ENCODE results near the gene ACTA1. TPM values are rescaled to one million over a fixed set of nuclear protein-coding genes. Genes with fewer than 3 reads are reported as not detected.

The ACTA1 gene
- total RNA-seq, 2 donors from 2014 or later, result not detected

GRCh38 chr1:229452956-229453801, 19.3 kb upstream of the ACTA1 start:
- no peaks in the 10 kb centered on the region for H3K9me3 Mint-ChIP-seq
- peaks cover 0 to 5% of the 10 kb centered on the region in 2 donors for H3K36me3 Mint-ChIP-seq
- no peak for ATAC-seq
- no peak for DNase-seq (ENCODE audit: low spot score in 2 of 2)
- no peak overlapping the region for H3K27ac Mint-ChIP-seq

- H3K9me3 Mint-ChIP-seq, result no peaks in the 10 kb centered on the region
- ATAC-seq (no peak), DNase-seq (ENCODE audit: low spot score in 2 of 2) (no peak)
- H3K36me3 Mint-ChIP-seq, result peaks cover 0 to 18% of the 10 kb centered on the region in 2 donors
- H3K27ac Mint-ChIP-seq, result no peak overlapping the region
Measured at GRCh38 chr1:229448845-229449244, 15.0 kb upstream of the ACTA1 start.

GRCh38 chr1:229448354-229448753, 14.5 kb upstream of the ACTA1 start:
- DNase-seq (ENCODE audit: low spot score in 2 of 2) (no peak), ATAC-seq (no peak)
- Mint-ChIP-seq H3K27ac (no peak overlapping the region), H3K9me3 (no peaks in the 10 kb centered on the region), H3K36me3 (peaks cover 0 to 18% of the 10 kb centered on the region in 2 donors)

DNA sequence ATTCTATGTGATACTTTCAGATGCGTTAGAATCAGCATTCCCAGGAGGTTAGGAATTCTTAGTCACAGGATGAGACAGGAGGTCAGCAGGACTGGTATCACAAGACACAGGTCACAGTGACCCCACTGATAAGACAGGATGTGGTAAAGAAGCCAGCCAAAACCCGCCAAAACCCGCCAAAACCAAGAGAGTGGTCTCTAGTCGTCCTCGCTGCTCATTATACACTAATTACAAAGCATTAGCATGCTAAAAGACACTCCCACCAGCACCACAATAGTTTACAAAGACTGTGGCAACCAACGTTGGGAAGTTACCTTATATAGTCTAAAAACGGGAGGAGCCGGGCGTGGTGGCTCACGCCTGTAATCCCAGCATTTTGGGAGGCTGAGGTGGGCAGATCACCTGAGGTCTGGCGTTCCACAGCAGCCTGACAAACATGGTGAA, 13.9 kb upstream of the ACTA1 start:
- Mint-ChIP-seq H3K9me3 (no peaks in the 10 kb centered on the region), H3K27ac (no peak overlapping the region), H3K36me3 (peaks cover 0 to 18% of the 10 kb centered on the region in 2 donors)
- ATAC-seq, result no peak
- DNase-seq (ENCODE audit: low spot score in 2 of 2), result no peak

GRCh38 chr1:229445828-229446227, 11.9 kb upstream of the ACTA1 start:
- no peak for ATAC-seq
- Mint-ChIP-seq H3K9me3 (no peaks in the 10 kb centered on the region), H3K36me3 (peaks cover 1 to 19% of the 10 kb centered on the region in 2 donors), H3K27ac (no peak overlapping the region)
- no peak for DNase-seq (ENCODE audit: low spot score in 2 of 2)

- DNase-seq (ENCODE audit: low spot score in 2 of 2), result no peak
- Mint-ChIP-seq H3K9me3 (no peaks in the 10 kb centered on the region), H3K27ac (peak overlapping the region; percentile 53 to 66), H3K36me3 (peaks cover 12 to 39% of the 10 kb centered on the region in 2 donors)
- peak; percentile 92 to 96 for ATAC-seq
Measured at GRCh38 chr1:229440851-229441537, 7.1 kb upstream of the ACTA1 start.

GRCh38 chr1:229438021-229438420, 4.1 kb upstream of the ACTA1 start:
- H3K36me3 Mint-ChIP-seq, result peaks cover 12 to 32% of the 10 kb centered on the region in 2 donors
- no peak for ATAC-seq

DNA sequence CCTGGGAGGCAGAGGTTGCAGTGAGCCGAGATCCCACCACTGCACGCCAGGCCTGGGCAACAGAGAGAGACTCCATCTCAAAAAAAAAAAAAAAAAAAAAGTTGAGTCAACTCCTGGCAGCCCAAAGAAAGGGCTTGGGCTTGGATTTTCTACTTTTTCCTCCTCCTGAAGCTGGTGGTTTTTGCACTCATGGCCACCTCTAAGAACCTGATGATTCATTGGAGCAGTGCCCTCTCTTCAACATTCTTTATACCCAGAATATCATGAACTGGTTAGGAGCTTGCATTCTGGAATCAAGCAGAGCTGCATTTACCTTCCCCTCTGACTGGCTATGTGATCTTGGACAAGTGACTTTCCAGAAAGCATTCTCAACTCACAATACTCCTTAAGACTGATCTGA, 3.5 kb upstream of the ACTA1 start:
- Mint-ChIP-seq H3K36me3 (peaks cover 12 to 32% of the 10 kb centered on the region in 2 donors), H3K27ac (no peak overlapping the region), H3K9me3 (no peaks in the 10 kb centered on the region)
- no peak for DNase-seq (ENCODE audit: low spot score in 2 of 2)
- no peak for ATAC-seq

More at GRCh38 chr1:229438021-229438420, 4.1 kb upstream of the ACTA1 start:
- DNase-seq (ENCODE audit: low spot score in 2 of 2), result no peak
- H3K9me3 Mint-ChIP-seq, result no peaks in the 10 kb centered on the region
- no peak overlapping the region for H3K27ac Mint-ChIP-seq

DNA sequence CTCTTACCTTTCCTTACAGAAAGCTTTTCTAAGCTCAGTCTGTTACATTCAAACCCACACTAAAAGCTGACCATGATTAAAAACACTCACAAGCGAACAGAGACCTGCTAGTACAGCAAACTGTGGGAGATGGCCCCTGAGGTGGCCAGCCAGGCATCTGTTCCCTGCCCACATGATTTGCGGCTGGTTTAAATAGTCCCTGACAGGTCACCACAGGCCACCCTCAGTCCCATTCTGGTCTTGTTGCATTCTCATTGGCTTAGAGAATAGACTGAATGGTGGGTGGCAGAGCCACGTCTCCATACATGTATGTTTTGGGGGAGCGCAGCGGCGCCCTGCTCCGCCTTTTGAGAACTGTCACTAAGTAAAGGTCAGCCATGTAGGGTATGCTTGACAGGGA, 2.3 kb upstream of the ACTA1 start:
- H3K27ac Mint-ChIP-seq, result no peak overlapping the region
- DNase-seq (ENCODE audit: low spot score in 2 of 2) (no peak), ATAC-seq (no peak)
- peaks cover 17 to 37% of the 10 kb centered on the region in 2 donors for H3K36me3 Mint-ChIP-seq
- no peaks in the 10 kb centered on the region for H3K9me3 Mint-ChIP-seq

- no peak for DNase-seq (ENCODE audit: low spot score in 2 of 2)
- peaks cover 8 to 27% of the 10 kb centered on the region in 2 donors for H3K36me3 Mint-ChIP-seq
- no peak for ATAC-seq
- H3K27ac Mint-ChIP-seq, result no peak overlapping the region
- H3K9me3 Mint-ChIP-seq, result no peaks in the 10 kb centered on the region
Measured at GRCh38 chr1:229434641-229435051, 752 bp upstream of the ACTA1 start.

- peak in 1 of 2 donors; percentile 16 for ATAC-seq
Measured at GRCh38 chr1:229433364-229434004, 410 bp downstream of the ACTA1 start.

GRCh38 chr1:229432905-229433304, 989 bp downstream of the ACTA1 start:
- DNase-seq (ENCODE audit: low spot score in 2 of 2), result no peak
- H3K27ac Mint-ChIP-seq, result no peak overlapping the region

More at GRCh38 chr1:229433364-229434004, 410 bp downstream of the ACTA1 start:
- Mint-ChIP-seq H3K27ac (no peak overlapping the region), H3K36me3 (peaks cover 8 to 19% of the 10 kb centered on the region in 2 donors), H3K9me3 (no peaks in the 10 kb centered on the region)
- peak in 1 of 2 donors; percentile 18 for DNase-seq (ENCODE audit: low spot score in 2 of 2)

GRCh38 chr1:229432116-229432461, 1.8 kb downstream of the ACTA1 start:
- H3K9me3 Mint-ChIP-seq, result no peaks in the 10 kb centered on the region
- peaks cover 8% of the 10 kb centered on the region in 2 donors for H3K36me3 Mint-ChIP-seq
- DNase-seq (ENCODE audit: low spot score in 2 of 2), result no peak
- no peak overlapping the region for H3K27ac Mint-ChIP-seq
- ATAC-seq, result no peak

More at GRCh38 chr1:229432905-229433304, 989 bp downstream of the ACTA1 start:
- ATAC-seq, result no peak
- H3K36me3 Mint-ChIP-seq, result peaks cover 8 to 13% of the 10 kb centered on the region in 2 donors
- no peaks in the 10 kb centered on the region for H3K9me3 Mint-ChIP-seq

- no peak for ATAC-seq
Measured at GRCh38 chr1:229431284-229432115, 2.4 kb downstream of the ACTA1 start.

DNA sequence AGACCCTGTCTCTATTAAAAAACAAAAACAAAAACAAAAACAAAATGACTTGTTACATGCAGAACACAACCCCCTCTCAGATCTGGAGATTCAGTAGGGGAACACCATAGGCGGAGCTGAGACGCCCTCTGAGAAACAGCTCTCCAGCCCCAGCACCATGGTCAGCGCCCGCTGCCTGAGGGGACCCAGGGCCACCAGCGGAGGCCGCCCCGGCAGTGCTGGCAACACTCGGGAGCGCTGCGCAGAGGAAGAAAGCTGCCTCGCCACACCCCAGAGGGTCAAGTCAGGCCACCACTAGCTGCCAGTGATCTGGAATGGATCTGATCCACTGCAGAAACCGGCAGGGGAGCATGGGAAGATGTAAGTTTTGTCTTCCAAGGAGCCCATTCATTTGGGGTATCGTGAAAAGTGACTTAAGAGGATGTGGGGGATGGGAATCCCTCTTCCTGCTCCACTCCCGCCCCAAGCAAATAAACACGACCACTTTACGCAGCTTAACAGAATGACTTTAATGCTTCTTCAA, 3.1 kb downstream of the ACTA1 start:
- peak in 1 of 2 donors; percentile 40 for ATAC-seq
- Mint-ChIP-seq H3K27ac (peak overlapping the region in 1 of 2 donors; percentile 93), H3K36me3 (peaks cover 8% of the 10 kb centered on the region in 2 donors), H3K9me3 (no peaks in the 10 kb centered on the region)
- DNase-seq (ENCODE audit: low spot score in 2 of 2), result peak in 1 of 2 donors; percentile 55

More at GRCh38 chr1:229431284-229432115, 2.4 kb downstream of the ACTA1 start:
- Mint-ChIP-seq H3K27ac (peak overlapping the region in 1 of 2 donors; percentile 93), H3K9me3 (no peaks in the 10 kb centered on the region), H3K36me3 (peaks cover 8% of the 10 kb centered on the region in 2 donors)
- DNase-seq (ENCODE audit: low spot score in 2 of 2), result no peak

DNA sequence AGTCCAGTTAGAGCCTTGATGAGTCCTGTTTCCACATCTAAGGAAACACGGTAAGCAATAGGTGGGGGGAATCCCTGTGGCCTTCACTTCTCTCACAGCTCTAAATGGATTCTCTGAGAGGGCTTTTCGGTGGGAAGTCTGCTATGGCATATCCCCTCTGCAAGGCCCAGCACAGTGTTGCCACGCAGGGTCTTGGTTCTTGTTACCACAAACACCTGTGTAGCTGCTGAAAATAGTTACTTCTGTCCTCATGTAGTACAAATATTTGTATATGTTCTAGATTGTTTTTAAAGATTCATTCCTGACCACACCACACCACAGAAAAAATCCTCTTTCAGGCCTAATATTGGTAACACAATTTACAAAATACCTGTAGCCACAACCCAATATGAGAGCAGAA, 5.6 kb downstream of the ACTA1 start:
- H3K27ac Mint-ChIP-seq, result no peak overlapping the region
- ATAC-seq (no peak), DNase-seq (ENCODE audit: low spot score in 2 of 2) (no peak)
- H3K9me3 Mint-ChIP-seq, result no peaks in the 10 kb centered on the region
- H3K36me3 Mint-ChIP-seq, result peaks cover 17 to 18% of the 10 kb centered on the region in 2 donors

All from activated naive CD4-positive, alpha-beta T cell treated with anti-CD3 and anti-CD28 coated beads, Interleukin-2, amount 50 U/mL, for 72 hours (primary cell).